Suppressor macrophage treated with lipopolysaccharide for 1 hour (primary cell): ENCODE data around the gene TMEM134.
"Not testable (repeated sequence)": the region's sequence is repeated elsewhere in the genome, so short reads cannot be mapped to it uniquely, and the experiment has no call there.

Source experiments
- DNase-seq, 3 donors: peaks; one replicate each; pipeline ENCODE4 v3.0.0-alpha.2; 2020 to 2022

The TMEM134 gene

GRCh38 chr11:67500831-67501715 is 32.0 kb upstream of the TMEM134 start:
- peak; percentile 75 to 77 (median 75) for DNase-seq

- DNase-seq, result no peak
These were observed 31.4 kb upstream of the TMEM134 start for GRCh38 chr11:67500484-67500821.

GRCh38 chr11:67499808-67500483 is 30.9 kb upstream of the TMEM134 start:
- no peak for DNase-seq

GRCh38 chr11:67498544-67498972 is 29.5 kb upstream of the TMEM134 start:
- DNase-seq, result no peak

DNA sequence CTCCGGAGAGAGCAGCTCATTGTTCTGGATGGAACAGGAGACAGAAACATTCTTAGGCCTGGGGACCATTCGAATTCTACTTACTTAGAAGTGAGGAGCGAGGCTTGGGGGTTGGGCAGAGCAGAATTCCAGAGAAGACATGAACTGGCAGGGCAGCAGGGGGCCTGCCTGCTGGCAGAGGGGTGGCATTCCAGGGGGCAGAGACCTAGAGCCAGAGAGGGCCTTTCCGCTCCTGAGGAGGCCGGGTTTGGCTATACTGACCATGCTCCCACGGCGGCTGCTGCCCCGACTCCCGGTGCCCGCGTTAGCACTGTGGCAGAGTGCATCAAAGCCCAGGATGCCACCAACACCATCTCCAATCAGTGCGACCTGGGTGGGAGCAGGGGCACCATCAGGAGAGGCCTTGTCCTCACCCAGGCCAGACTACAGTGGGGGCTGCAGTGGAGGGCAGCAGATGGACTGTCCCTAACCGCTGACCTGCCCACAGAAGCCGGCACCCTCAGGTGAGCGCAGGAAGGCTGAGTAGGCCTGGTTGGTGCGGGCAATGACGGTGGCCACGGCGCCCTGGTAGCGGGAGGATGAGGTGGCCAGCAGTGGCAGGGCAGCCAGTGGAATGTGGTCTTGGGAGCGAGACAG is 28.7 kb upstream of the TMEM134 start:
- DNase-seq, result no peak

DNA sequence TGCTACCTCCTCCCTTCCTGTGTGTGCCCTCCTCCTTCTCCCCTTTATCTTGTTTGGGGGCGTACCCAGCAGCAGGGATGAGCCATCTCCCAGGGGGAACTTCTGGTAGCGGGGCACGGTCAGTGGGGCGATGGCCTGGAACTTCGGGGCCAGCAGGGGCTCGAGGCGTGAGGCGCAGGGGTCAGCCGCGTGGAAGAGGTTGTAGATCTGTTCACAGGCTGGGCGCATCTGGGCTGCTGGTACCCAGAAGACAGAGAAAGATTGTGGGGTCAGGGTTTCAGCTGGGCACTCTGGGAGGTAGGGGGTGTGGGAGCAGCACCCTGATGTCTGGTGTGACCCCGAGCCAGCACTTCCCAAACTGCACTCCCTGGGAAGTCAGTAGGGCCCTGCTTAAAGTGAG is 27.1 kb upstream of the TMEM134 start:
- DNase-seq, result no peak

GRCh38 chr11:67495234-67496005 is 26.4 kb upstream of the TMEM134 start:
- no peak for DNase-seq

GRCh38 chr11:67494371-67495233 is 25.6 kb upstream of the TMEM134 start:
- no peak for DNase-seq

- DNase-seq, result no peak
These were observed 24.7 kb upstream of the TMEM134 start for GRCh38 chr11:67493548-67494370.

DNA sequence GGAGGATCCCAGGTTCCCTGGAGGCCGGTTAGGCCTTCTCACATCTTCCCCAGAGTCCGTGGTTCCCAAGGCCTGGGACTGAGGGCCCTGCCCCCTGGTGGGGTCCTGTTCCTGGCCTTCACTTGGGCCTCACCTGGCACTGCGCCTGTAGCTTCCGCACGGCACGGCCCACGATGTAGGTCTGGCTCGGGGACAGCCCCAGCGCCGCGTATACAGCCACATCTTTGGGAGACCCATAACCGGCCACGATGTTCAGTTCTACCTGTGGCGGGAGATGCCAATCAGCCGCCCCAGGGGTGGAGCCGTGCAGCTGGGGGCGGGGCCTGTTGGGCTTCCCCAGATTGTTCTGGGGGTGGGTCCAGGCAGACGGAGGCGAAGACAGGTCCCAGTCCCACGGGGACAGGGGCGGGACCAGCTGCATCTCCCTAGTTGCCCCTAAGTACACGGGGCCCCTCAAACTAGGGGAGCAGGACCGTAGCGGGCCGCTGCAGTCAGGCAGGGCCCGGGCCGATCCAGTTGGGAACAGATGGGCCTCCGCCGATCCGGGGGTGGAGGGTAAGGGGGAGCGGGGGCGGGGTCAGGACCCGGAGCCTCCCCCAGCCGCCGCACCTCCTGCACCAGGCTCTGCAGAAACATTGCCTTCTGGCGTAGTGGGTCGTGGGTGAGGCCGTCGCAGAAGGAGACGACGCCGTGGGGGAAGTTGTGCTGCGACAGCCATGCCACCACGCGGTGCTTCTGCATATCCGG is 23.9 kb upstream of the TMEM134 start:
- DNase-seq, result no peak

GRCh38 chr11:67492069-67492727 is 23.1 kb upstream of the TMEM134 start:
- no peak for DNase-seq

GRCh38 chr11:67491276-67492068 is 22.4 kb upstream of the TMEM134 start:
- DNase-seq, result no peak

- DNase-seq, result no peak
These were observed 21.6 kb upstream of the TMEM134 start for GRCh38 chr11:67490727-67491065.

GRCh38 chr11:67489885-67490726 is 21.1 kb upstream of the TMEM134 start:
- no peak for DNase-seq

DNA sequence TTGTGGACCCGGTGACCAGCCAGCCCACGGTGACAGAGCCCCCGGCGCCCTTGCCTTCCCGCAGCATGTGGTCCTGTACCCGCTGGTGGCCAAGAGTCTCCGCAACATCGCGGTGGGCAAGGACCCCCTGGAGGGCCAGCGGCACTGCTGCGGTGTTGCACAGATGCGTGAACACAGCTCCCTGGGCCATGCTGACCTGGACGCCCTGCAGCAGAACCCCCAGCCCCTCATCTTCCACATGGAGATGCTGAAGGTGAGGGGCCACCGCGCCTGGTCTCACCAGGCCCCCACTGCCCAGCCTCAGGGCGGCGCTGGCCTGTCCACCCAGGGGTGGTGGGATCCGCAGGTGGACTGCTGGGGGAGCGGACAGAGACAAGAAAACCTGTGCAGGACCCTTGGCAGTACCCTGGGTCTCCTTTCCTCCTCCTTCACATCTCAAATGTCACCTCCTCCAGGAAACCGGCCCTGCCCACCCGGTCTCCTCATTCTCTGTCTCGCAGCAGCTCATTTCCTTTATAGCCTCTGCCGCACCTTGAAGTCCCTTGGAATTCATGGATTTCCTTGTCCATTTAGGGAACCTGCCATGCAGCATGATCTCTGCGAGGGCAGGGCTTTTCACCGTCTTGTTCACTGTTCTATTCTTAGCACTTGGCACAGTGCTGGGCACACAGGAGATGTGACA is 20.3 kb upstream of the TMEM134 start:
- no peak for DNase-seq

DNA sequence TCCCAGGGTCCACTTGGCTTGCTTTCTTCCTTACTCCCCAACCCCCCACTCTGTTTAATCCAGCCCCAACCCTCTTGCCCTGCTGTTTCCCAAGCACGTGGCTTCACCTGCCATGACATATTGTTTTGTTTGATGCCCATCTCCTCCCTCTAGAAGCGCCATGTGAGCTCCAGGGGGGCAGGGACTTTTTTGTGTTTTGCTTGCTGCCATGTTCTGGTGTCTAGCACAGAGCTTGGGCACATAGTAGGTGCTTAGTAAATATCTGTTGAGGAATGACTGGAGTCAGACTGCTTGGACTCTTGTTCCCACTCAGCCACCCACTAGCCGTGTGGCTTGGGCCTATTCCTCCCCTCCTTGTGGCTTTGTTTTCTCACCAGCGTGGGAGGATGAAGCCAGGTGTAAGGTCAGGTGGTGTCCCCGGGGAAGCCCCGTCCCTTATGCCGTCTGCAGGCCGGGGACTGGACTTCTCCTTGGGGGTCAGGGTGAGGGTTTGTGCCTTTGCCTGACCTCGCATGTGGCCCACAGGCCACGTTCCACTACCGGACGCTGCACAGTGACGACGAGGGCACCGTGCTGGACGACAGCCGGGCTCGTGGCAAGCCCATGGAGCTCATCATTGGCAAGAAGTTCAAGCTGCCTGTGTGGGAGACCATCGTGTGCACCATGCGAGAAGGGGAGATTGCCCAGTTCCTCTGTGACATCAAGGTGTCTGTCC is 17.6 kb upstream of the TMEM134 start:
- DNase-seq, result no peak

GRCh38 chr11:67485873-67486361 is 16.9 kb upstream of the TMEM134 start:
- DNase-seq, result not testable (repeated sequence)
